DMS53 treated with DMSO at 0.1 percent for 48 hours (cell line): ENCODE data around the gene SERPINA4.

Source experiments
- DNase-seq: peaks from one replicate; lab custom pipeline; 2025; ENCODE audit not compliant: unreplicated experiment; lab: John Stamatoyannopoulos, UW

Gene SERPINA4

GRCh38 chr14:94560751-94561655, at the start of gene SERPINA4:
Gene SERPINA4, plus strand, starts transcription at chr14:94561442. Its CDS starts 2,041 bp downstream, at chr14:94563483.
- no peak for DNase-seq

GRCh38 chr14:94514351-94514750, 46.9 kb upstream of the SERPINA4 start:
- DNase-seq: no peak

GRCh38 chr14:94515426-94515825, 45.8 kb upstream of the SERPINA4 start:
- no peak for DNase-seq

GRCh38 chr14:94515856-94516255, 45.4 kb upstream of the SERPINA4 start:
- no peak for DNase-seq

GRCh38 chr14:94517248-94517640, 44.0 kb upstream of the SERPINA4 start:
- DNase-seq: no peak

GRCh38 chr14:94517641-94518257, 43.5 kb upstream of the SERPINA4 start:
- no peak for DNase-seq

- no peak for DNase-seq
Measured at GRCh38 chr14:94521375-94522114, 39.7 kb upstream of the SERPINA4 start.

GRCh38 chr14:94522115-94522724, 39.0 kb upstream of the SERPINA4 start:
- DNase-seq: no peak

- no peak for DNase-seq
Measured at GRCh38 chr14:94523265-94523664, 38.0 kb upstream of the SERPINA4 start.

GRCh38 chr14:94524093-94524492, 37.1 kb upstream of the SERPINA4 start:
- DNase-seq: no peak

GRCh38 chr14:94531187-94531586, 30.1 kb upstream of the SERPINA4 start:
- DNase-seq: no peak

- no peak for DNase-seq
Measured at GRCh38 chr14:94532447-94532846, 28.8 kb upstream of the SERPINA4 start.

GRCh38 chr14:94535506-94535905, 25.7 kb upstream of the SERPINA4 start:
- no peak for DNase-seq

- no peak for DNase-seq
Measured at GRCh38 chr14:94536836-94537235, 24.4 kb upstream of the SERPINA4 start.

GRCh38 chr14:94538070-94538740, 23.0 kb upstream of the SERPINA4 start:
- DNase-seq: no peak

GRCh38 chr14:94539181-94539580, 22.1 kb upstream of the SERPINA4 start:
- DNase-seq: no peak

GRCh38 chr14:94540031-94540794, 21.0 kb upstream of the SERPINA4 start:
- DNase-seq: no peak

GRCh38 chr14:94541234-94541975, 19.8 kb upstream of the SERPINA4 start:
- no peak for DNase-seq

- no peak for DNase-seq
Measured at GRCh38 chr14:94542111-94542810, 19.0 kb upstream of the SERPINA4 start.
